HG03521 (cell line): ENCODE data around the gene PJA2.
"Not testable (repeated sequence)": the region's sequence is repeated elsewhere in the genome, so short reads cannot be mapped to it uniquely, and the experiment has no call there.

Source experiments
- ATAC-seq: cut with Tn5 transposase; IDR thresholded peaks from one replicate; pipeline ENCODE4 v1.9.1; 2021; ENCODE audit warnings: mild to moderate bottlenecking, moderate library complexity; ENCODE audit not compliant: unreplicated experiment

Gene PJA2, protein sequence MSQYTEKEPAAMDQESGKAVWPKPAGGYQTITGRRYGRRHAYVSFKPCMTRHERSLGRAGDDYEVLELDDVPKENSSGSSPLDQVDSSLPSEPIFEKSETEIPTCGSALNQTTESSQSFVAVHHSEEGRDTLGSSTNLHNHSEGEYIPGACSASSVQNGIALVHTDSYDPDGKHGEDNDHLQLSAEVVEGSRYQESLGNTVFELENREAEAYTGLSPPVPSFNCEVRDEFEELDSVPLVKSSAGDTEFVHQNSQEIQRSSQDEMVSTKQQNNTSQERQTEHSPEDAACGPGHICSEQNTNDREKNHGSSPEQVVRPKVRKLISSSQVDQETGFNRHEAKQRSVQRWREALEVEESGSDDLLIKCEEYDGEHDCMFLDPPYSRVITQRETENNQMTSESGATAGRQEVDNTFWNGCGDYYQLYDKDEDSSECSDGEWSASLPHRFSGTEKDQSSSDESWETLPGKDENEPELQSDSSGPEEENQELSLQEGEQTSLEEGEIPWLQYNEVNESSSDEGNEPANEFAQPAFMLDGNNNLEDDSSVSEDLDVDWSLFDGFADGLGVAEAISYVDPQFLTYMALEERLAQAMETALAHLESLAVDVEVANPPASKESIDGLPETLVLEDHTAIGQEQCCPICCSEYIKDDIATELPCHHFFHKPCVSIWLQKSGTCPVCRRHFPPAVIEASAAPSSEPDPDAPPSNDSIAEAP

GRCh38 chr5:109409844-109410388 lies at the start of gene PJA2:
PJA2 (minus strand) TSS chr5:109409974; CDS start chr5:109383433, 26,541 bp downstream.
- peak; percentile 80 for ATAC-seq

- ATAC-seq = peak; percentile 100
Measured at GRCh38 chr5:109455598-109456096, 45.9 kb upstream of the PJA2 start.

DNA sequence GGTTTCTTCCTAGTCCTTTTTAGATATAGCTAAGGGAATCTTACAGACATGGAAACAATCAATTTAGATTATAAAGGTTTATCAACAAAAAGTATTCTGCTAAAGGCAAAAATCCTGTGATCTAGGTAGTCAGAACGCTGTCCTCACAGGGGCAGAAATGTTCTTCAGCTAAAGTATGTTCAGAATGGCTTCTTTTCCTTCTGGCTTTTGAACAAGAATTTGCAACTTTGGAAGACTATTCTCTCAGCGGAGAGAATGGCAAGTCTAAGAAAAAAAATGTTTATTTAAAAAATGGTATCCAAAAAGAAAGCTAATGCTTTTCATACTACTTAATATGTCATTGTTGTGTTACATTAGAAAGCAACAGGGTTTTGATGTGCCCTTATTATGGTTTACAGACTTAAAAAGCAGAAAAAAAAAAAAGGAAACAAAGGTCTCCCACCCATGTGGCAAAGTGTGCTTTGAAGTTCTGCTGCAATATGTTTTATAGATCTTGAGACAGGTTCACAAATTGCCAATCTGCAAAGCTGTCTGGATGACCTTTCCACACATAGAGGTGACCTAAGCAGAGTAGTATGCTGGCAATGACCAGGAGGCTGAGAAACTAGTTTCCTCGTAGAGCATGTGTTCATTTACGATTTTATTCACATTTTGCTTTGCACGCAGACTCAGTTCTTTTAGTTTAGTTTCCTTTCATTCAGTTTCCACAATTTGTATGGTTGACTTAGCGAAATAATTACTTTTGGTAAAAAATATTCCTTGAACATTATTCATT lies 45.1 kb upstream of the PJA2 start:
- ATAC-seq = no peak

DNA sequence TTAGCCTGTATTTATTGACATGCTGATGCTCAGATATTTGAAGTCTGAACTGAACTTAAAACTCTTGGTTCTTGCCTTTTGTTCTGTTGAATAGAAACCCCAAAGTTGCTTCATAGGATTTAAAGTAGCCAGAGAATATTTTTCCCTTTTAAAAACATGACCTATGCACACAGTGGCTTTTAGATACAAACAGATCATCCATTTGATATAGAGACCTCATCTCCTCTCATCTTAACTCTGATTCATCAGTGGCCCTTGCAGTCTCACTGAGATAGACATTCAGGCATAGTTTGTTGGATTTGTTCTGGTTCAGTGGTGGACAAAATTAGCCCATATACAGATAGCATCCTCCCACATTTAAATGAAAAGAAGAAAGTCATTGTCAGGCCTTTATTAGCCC lies 43.5 kb upstream of the PJA2 start:
- ATAC-seq = no peak

DNA sequence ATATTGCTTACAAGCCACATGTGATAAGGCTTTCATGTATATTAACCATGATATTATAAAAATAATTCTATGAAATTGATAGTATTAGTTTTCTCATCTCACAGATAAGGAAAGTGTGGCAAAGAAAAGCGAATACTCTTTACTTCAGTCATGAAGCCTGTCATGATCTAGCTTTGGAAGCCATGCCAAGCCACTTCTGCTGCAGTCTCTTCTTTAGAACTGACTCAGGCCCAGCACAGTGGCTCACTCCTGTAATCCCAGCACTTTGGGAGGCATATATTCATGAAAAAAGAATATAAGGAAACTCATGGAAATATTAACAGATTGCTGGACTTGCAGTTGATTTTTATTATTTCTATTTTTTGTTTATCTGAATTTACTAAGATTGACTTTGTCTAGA lies 42.9 kb upstream of the PJA2 start:
- ATAC-seq = no peak

DNA sequence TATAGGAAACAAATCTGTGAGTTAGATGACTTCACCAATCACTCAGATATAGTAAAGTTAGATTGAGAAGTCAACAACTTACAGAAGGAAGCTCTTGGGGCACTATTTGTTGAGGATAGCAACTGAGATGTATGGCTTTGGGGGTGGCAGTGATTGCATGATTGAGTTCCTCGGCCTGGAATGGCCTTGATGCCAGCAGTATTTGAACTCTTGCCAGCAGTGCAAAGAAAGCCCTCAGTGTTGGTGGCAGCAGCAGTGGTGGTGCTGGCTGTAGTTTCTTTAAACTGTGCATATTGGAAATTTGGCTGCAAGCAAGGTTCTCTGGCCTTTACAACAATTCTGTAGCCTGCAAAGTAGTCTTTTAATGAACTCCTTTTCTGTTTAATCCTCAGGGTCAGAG lies 41.4 kb upstream of the PJA2 start:
- no peak for ATAC-seq

GRCh38 chr5:109450129-109450877 lies 40.5 kb upstream of the PJA2 start:
- peak; percentile 75 for ATAC-seq

- no peak for ATAC-seq
Measured at GRCh38 chr5:109448838-109449237, 39.1 kb upstream of the PJA2 start.

- ATAC-seq = no peak
Measured at GRCh38 chr5:109439590-109439989, 29.8 kb upstream of the PJA2 start.

DNA sequence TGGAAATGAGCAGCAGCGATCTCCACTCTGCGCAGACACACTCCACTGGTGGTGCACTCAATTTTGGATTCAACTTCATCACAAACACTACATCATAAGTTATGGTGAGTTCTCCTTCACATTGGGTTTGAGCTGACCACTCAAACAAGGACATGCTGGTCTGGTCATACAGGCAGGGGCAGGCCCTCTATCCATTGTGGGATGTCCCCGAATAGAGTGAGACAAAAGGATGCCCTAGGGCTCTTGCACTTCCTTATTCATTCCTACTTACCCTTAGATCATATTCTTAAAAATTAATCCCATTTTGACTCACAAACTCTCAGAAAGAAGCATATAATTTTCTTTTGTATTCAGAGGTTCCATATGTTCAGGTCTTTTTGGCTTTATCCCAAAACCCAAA lies 16.3 kb upstream of the PJA2 start:
- ATAC-seq = no peak

DNA sequence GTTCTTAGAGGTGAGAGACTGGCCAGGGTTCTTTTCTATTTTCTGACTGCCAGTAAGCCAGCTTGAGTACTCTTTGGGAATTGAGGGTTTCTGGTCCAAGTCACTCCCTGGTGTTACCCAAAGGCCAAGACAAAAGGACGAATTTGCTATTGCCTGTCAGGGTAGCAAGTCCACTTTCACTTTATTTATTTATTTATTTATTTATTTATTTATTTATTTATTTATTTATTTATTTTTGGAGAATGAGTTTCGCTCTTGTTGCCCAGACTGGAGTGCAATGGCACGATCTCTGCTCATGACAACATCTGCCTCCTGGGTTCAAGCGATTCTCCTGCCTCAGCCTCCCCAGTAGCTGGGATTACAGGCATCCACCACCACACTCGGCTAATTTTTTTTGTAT lies 15.7 kb upstream of the PJA2 start:
- not testable (repeated sequence) for ATAC-seq

- ATAC-seq = no peak
Measured at GRCh38 chr5:109421956-109422355, 12.2 kb upstream of the PJA2 start.

DNA sequence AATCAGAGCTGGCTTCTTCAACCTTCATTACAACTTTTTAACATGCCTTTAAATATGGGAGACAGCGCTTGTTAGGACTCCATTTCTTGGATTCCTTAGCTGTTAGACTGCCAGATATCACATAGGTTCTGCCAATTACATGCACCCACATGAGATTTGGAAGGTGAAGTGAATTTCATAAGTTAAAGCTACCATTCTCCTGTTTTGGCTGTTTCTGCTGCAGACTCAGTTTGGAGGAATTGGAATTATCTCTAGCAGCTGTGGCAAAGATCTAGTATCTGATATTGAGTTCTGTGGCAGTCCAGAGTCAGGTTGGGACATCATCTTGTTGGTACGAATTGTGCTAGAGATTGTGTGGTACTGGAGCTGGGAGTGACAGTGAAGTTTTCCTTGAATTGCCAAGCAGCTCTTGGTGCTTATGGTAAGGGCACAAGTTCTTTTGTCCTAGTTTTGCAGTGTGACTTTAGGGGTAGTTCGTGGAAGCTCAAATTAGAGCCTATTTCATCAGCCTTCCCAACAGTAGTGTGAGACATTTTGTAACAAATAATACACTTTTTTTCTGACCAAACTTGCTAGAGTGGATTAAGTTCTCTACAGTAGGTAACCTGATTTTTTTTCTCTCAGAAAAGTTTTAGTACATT lies 9.1 kb upstream of the PJA2 start:
- ATAC-seq = no peak

GRCh38 chr5:109416882-109417281 lies 7.1 kb upstream of the PJA2 start:
- ATAC-seq = no peak

- ATAC-seq = not testable (repeated sequence)
Measured at GRCh38 chr5:109413921-109414461, 4.2 kb upstream of the PJA2 start.

DNA sequence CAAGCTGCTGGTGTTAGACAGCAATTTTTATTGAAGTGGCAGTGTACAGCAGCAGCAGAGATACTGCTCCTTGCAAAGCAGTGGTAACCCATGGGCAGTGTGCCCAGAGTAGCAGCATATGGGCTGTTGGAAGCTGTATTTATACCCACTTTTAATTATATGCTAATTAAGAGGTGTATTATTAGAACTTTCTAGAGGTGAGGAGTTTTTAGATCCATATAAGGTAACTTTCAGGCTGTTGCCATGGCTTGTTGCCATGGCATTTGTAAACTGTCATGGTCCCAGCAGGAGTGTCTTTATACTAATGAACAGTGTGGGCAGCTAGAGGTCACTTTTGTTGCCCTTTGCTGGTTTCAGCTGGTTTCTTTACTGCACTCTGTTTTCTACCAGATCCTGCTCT lies 3.7 kb upstream of the PJA2 start:
- no peak for ATAC-seq

DNA sequence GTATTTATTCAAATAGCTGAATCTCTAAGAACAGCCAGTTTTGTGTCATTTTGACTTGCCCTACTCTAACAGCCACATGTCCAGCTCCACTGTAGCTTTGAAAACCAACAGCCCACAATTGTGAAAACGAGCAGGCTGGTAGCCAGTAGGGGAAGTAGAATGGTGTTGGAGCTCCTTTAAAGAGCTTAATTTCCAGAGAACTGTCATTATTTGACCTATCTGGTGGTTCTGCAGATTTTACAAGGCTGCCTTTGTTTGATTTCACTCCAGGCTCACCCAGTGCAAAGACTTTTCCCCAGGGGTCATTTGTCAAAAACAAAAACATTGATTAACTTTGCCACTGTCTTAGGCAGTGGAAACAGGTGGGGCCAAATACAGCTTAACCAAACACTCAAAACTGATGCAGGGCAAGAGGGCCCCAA lies 3.2 kb upstream of the PJA2 start:
- no peak for ATAC-seq

DNA sequence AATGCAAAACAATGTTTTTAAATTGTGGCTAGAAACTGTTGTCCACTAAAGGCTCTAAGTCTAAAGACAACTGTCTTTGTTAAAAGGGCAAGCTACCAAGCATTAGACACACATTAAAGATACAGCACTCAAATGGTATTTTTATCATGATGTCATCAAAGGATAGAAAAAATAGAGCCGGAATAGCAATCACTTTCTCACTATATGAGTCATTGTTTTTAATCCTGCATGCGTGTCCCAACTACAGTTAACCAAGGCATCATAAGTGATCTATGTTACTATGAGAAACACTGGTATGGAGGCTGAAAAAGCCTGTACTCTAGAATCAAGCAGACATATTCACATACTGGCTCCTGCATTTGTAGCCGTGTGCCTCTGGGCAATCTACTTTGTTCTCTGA lies 1.9 kb upstream of the PJA2 start:
- no peak for ATAC-seq

DNA sequence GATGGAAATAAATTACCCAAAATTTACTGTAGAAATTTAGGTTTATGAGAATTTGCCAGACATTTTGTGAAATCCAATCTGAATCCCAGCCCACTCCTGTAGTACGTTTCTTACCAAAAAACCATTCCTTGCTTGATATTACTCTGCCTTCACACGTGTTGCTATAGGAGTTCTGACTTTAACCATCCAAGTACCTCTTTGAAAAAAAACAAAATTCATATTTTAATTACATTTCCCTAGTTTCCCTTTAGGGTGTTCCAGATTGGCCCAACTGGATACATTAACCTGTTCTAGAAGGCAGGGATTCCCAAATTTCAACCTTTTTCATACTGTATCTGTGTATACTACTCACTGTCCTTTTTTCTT lies 1.4 kb upstream of the PJA2 start:
- no peak for ATAC-seq
